Measurements from ENCODE around the gene FRS2. TPM values are rescaled to one million over a fixed set of nuclear protein-coding genes. Genes with fewer than 3 reads are reported as not detected.
"Not testable (repeated sequence)": the region's sequence is repeated elsewhere in the genome, so short reads cannot be mapped to it uniquely, and the experiment has no call there.

FRS2 gene
- polyA plus RNA-seq, 2 donors: 2.8 to 4.9 TPM

- not testable (repeated sequence) for H3K4me3 ChIP-seq (ENCODE audit: low read depth in 1 of 2, low read length in 2 of 2); H3K4me1 ChIP-seq (ENCODE audit: control insufficient read depth in 2 of 2, insufficient read depth in 2 of 2, low read length in 1 of 2); H3K9me3 ChIP-seq (ENCODE audit: control insufficient read depth in 2 of 2, insufficient read depth in 1 of 2, low read depth in 1 of 2, low read length in 1 of 2); H3K27ac ChIP-seq (ENCODE audit: low read depth in 2 of 2, low read length in 1 of 2); H3K27me3 ChIP-seq (ENCODE audit: control insufficient read depth in 1 of 2, insufficient read depth in 2 of 2, low read length in 2 of 2)
- 96 to 100% methylated on average over 5 of the region's 6 CpGs for WGBS, 2 donors
- peaks cover 6 to 12% of the 10 kb centered on the region in 2 donors for H3K36me3 ChIP-seq (ENCODE audit: control insufficient read depth in 2 of 2, insufficient read depth in 2 of 2, low read length in 1 of 2)
Observed at GRCh38 chr12:69603556-69603955, 133.4 kb downstream of the FRS2 start.

GRCh38 chr12:69604275-69604674 is 134.1 kb downstream of the FRS2 start:
- WGBS, 2 donors: 75 to 83% methylated on average over 2 of the region's 3 CpGs

DNA sequence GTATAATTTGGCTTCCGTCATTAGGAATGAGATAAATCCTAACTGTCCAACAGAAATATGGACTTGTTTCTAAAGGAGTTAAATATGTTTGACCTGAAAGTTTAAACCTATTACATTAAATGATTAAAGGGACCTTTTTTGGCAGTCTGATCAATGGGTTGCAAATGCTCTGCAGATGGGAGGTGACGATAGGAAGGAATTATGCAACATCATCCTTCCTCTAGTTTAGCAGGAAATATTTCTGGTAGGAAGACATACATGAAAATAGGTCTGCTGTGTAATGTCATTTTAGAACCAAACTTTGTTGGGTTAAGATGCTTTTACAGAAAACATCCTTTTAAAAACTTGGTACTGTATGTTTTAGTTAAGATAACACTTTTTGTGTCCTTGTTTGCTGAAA is 137.9 kb downstream of the FRS2 start:
- Histone ChIP-seq H3K36me3 (ENCODE audit: control insufficient read depth in 2 of 2, insufficient read depth in 2 of 2, low read length in 1 of 2) (peaks cover 0 to 2% of the 10 kb centered on the region in 2 donors), H3K27ac (ENCODE audit: low read depth in 2 of 2, low read length in 1 of 2) (no peak overlapping the region), H3K27me3 (ENCODE audit: control insufficient read depth in 1 of 2, insufficient read depth in 2 of 2, low read length in 2 of 2) (no peaks in the 10 kb centered on the region), H3K9me3 (ENCODE audit: control insufficient read depth in 2 of 2, insufficient read depth in 1 of 2, low read depth in 1 of 2, low read length in 1 of 2) (no peaks in the 10 kb centered on the region), H3K4me1 (ENCODE audit: control insufficient read depth in 2 of 2, insufficient read depth in 2 of 2, low read length in 1 of 2) (no peaks in the 10 kb centered on the region), H3K4me3 (ENCODE audit: low read depth in 1 of 2, low read length in 2 of 2) (no peak overlapping the region)
- WGBS, 2 donors: 58 to 63% methylated on average over 2 of the region's 2 CpGs

More at GRCh38 chr12:69604275-69604674, 134.1 kb downstream of the FRS2 start:
- not testable (repeated sequence) for H3K27ac ChIP-seq (ENCODE audit: low read depth in 2 of 2, low read length in 1 of 2); H3K4me3 ChIP-seq (ENCODE audit: low read depth in 1 of 2, low read length in 2 of 2); H3K27me3 ChIP-seq (ENCODE audit: control insufficient read depth in 1 of 2, insufficient read depth in 2 of 2, low read length in 2 of 2); H3K9me3 ChIP-seq (ENCODE audit: control insufficient read depth in 2 of 2, insufficient read depth in 1 of 2, low read depth in 1 of 2, low read length in 1 of 2); H3K4me1 ChIP-seq (ENCODE audit: control insufficient read depth in 2 of 2, insufficient read depth in 2 of 2, low read length in 1 of 2)
- peaks cover 6 to 12% of the 10 kb centered on the region in 2 donors for H3K36me3 ChIP-seq (ENCODE audit: control insufficient read depth in 2 of 2, insufficient read depth in 2 of 2, low read length in 1 of 2)

- WGBS, 2 donors: 90 to 93% methylated on average over 15 of the region's 15 CpGs
- no peaks in the 10 kb centered on the region for H3K27me3 ChIP-seq (ENCODE audit: control insufficient read depth in 1 of 2, insufficient read depth in 2 of 2, low read length in 2 of 2)
- no peak overlapping the region for H3K27ac ChIP-seq (ENCODE audit: low read depth in 2 of 2, low read length in 1 of 2)
- H3K36me3 ChIP-seq (ENCODE audit: control insufficient read depth in 2 of 2, insufficient read depth in 2 of 2, low read length in 1 of 2): no peaks in the 10 kb centered on the region
- H3K9me3 ChIP-seq (ENCODE audit: control insufficient read depth in 2 of 2, insufficient read depth in 1 of 2, low read depth in 1 of 2, low read length in 1 of 2): no peaks in the 10 kb centered on the region
- no peak overlapping the region for H3K4me3 ChIP-seq (ENCODE audit: low read depth in 1 of 2, low read length in 2 of 2)
- H3K4me1 ChIP-seq (ENCODE audit: control insufficient read depth in 2 of 2, insufficient read depth in 2 of 2, low read length in 1 of 2): no peaks in the 10 kb centered on the region
Observed at GRCh38 chr12:69610126-69610525, 139.9 kb downstream of the FRS2 start.

DNA sequence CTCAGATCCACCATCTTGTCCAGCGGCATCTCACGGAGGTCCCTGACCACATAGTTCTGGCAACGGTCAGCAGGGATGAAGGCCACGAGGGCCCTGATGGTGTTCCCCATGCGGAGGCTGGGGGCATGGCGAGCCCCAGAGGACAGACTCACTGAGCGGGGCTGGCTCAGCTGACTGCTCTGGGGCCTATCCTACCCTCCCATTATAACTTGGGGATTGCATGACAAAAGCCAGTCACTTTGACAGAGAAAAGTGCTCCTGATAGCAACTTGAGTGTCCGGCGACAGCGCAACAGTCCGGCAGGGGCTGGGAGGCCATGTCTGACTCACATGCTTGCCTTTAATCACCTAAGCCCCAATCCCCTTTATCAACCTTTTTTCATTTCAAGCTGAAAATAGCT is 140.5 kb downstream of the FRS2 start, which contains the start of gene LRRC10:
Gene LRRC10 (minus strand): TSS at position 179 of the 400 bp plus-strand sequence. CDS start 69 bp downstream, at position 110.
- H3K4me1 ChIP-seq (ENCODE audit: control insufficient read depth in 2 of 2, insufficient read depth in 2 of 2, low read length in 1 of 2): no peaks in the 10 kb centered on the region

DNA sequence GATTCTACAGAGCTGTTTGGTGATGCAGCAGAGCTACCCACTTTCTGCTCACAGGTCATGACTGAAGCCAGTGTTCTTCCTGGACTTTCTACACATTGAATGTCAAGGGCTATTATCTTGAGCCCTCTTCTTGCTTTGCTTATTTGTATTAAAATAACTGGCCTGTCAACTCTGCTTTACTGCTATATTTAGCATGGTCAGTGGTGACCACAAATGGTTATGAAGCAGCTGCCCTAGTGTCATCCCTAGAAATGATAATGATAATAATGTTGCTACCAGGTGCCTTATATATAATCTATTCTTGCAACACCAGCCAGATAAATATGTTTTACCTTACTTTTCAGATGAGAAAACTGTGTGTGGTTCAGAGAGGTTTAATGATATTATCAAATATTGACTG is 143.2 kb downstream of the FRS2 start:
- Histone ChIP-seq H3K9me3 (ENCODE audit: control insufficient read depth in 2 of 2, insufficient read depth in 1 of 2, low read depth in 1 of 2, low read length in 1 of 2) (no peaks in the 10 kb centered on the region), H3K4me3 (ENCODE audit: low read depth in 1 of 2, low read length in 2 of 2) (no peak overlapping the region), H3K36me3 (ENCODE audit: control insufficient read depth in 2 of 2, insufficient read depth in 2 of 2, low read length in 1 of 2) (no peaks in the 10 kb centered on the region), H3K27me3 (ENCODE audit: control insufficient read depth in 1 of 2, insufficient read depth in 2 of 2, low read length in 2 of 2) (no peaks in the 10 kb centered on the region), H3K27ac (ENCODE audit: low read depth in 2 of 2, low read length in 1 of 2) (no peak overlapping the region), H3K4me1 (ENCODE audit: control insufficient read depth in 2 of 2, insufficient read depth in 2 of 2, low read length in 1 of 2) (no peaks in the 10 kb centered on the region)

More for the DNA sequence above, 140.5 kb downstream of the FRS2 start, which contains the start of gene LRRC10:
- Histone ChIP-seq H3K4me3 (ENCODE audit: low read depth in 1 of 2, low read length in 2 of 2) (no peak within 1 kb of the TSS), H3K9me3 (ENCODE audit: control insufficient read depth in 2 of 2, insufficient read depth in 1 of 2, low read depth in 1 of 2, low read length in 1 of 2) (no peaks in the 10 kb centered on the region), H3K27ac (ENCODE audit: low read depth in 2 of 2, low read length in 1 of 2) (no peak within 1 kb of the TSS), H3K36me3 (ENCODE audit: control insufficient read depth in 2 of 2, insufficient read depth in 2 of 2, low read length in 1 of 2) (no peaks in the 10 kb centered on the region), H3K27me3 (ENCODE audit: control insufficient read depth in 1 of 2, insufficient read depth in 2 of 2, low read length in 2 of 2) (no peaks in the 10 kb centered on the region)
- WGBS, 2 donors: 94 to 97% methylated on average over 11 of the region's 11 CpGs

DNA sequence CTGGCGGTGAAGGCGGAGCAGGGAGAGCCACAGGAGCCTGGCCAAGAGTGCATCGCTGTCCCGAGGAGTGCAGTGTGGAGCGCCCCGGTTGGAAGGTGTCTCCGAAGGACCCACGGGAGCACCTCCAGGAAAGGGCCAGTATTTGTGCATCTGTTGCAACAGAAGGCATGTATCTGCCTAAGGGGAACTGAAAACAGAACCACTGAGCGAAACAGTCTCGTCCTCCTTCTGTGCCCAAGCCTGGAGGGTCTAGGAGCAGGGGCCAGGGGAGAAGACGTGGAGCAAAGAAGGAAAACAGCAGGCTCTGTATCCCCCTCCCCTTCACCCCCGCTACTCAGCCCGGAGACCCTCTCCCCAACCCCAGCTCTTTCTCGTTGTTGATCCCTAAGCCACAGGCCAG is 145.8 kb downstream of the FRS2 start:
- 81 to 82% methylated on average over 13 to 14 of the region's 14 CpGs for WGBS, 2 donors
- H3K9me3 ChIP-seq (ENCODE audit: control insufficient read depth in 2 of 2, insufficient read depth in 1 of 2, low read depth in 1 of 2, low read length in 1 of 2): no peaks in the 10 kb centered on the region
- H3K4me3 ChIP-seq (ENCODE audit: low read depth in 1 of 2, low read length in 2 of 2): no peak overlapping the region
- no peak overlapping the region for H3K27ac ChIP-seq (ENCODE audit: low read depth in 2 of 2, low read length in 1 of 2)
- H3K27me3 ChIP-seq (ENCODE audit: control insufficient read depth in 1 of 2, insufficient read depth in 2 of 2, low read length in 2 of 2): no peaks in the 10 kb centered on the region
- no peaks in the 10 kb centered on the region for H3K36me3 ChIP-seq (ENCODE audit: control insufficient read depth in 2 of 2, insufficient read depth in 2 of 2, low read length in 1 of 2)
- no peaks in the 10 kb centered on the region for H3K4me1 ChIP-seq (ENCODE audit: control insufficient read depth in 2 of 2, insufficient read depth in 2 of 2, low read length in 1 of 2)

DNA sequence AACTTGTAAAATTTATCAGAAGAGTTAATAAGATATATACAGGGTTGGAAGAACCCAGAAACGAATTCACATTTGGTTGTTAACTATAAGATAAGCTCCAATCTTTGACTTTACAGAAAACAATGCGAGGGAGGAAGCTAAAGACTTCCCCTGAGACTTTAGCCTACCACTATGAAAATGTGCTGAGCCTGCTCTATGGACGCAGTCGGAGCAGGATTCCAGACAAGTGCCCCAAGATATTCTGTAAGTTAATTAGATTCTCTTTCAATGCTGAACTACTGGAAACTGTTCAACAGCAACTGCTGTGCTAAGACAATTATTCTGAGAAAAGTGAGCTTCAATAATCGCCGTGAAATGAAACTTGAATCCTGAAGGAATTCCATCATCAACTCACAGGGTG is 148.9 kb downstream of the FRS2 start:
- no peak overlapping the region for H3K4me3 ChIP-seq (ENCODE audit: low read depth in 1 of 2, low read length in 2 of 2)
- H3K27ac ChIP-seq (ENCODE audit: low read depth in 2 of 2, low read length in 1 of 2): no peak overlapping the region
- WGBS, 2 donors: 71% methylated on average over 6 of the region's 6 CpGs

DNA sequence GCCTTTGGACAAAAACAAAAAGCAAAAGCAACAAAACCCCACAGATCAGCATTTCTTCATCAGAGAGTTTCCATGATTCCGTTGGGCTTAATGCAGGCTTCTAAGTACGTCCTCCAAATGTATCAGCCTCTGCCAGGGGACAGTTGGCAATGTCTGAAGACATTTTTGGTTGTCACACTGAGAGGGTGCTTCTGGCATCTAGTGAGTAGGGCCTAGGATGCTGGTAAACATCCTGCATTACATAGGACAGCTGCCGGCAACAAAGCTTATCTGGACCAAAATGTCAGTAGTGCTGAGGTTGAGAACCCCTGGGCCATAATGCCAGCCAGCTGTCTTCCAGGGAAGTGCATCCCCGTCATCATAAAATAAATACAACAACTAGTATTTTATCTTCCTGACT is 149.9 kb downstream of the FRS2 start:
- WGBS, 2 donors: 70 to 74% methylated on average over 4 of the region's 4 CpGs
- H3K4me3 ChIP-seq (ENCODE audit: low read depth in 1 of 2, low read length in 2 of 2): no peak overlapping the region
- no peak overlapping the region for H3K27ac ChIP-seq (ENCODE audit: low read depth in 2 of 2, low read length in 1 of 2)
- no peaks in the 10 kb centered on the region for H3K9me3 ChIP-seq (ENCODE audit: control insufficient read depth in 2 of 2, insufficient read depth in 1 of 2, low read depth in 1 of 2, low read length in 1 of 2)
- H3K27me3 ChIP-seq (ENCODE audit: control insufficient read depth in 1 of 2, insufficient read depth in 2 of 2, low read length in 2 of 2): no peaks in the 10 kb centered on the region
- H3K36me3 ChIP-seq (ENCODE audit: control insufficient read depth in 2 of 2, insufficient read depth in 2 of 2, low read length in 1 of 2): no peaks in the 10 kb centered on the region
- H3K4me1 ChIP-seq (ENCODE audit: control insufficient read depth in 2 of 2, insufficient read depth in 2 of 2, low read length in 1 of 2): no peaks in the 10 kb centered on the region

More for the DNA sequence above, 148.9 kb downstream of the FRS2 start:
- H3K4me1 ChIP-seq (ENCODE audit: control insufficient read depth in 2 of 2, insufficient read depth in 2 of 2, low read length in 1 of 2): no peaks in the 10 kb centered on the region
- H3K27me3 ChIP-seq (ENCODE audit: control insufficient read depth in 1 of 2, insufficient read depth in 2 of 2, low read length in 2 of 2): no peaks in the 10 kb centered on the region
- H3K36me3 ChIP-seq (ENCODE audit: control insufficient read depth in 2 of 2, insufficient read depth in 2 of 2, low read length in 1 of 2): no peaks in the 10 kb centered on the region
- H3K9me3 ChIP-seq (ENCODE audit: control insufficient read depth in 2 of 2, insufficient read depth in 1 of 2, low read depth in 1 of 2, low read length in 1 of 2): no peaks in the 10 kb centered on the region

GRCh38 chr12:69620921-69621320 is 150.7 kb downstream of the FRS2 start:
- Histone ChIP-seq H3K4me3 (ENCODE audit: low read depth in 1 of 2, low read length in 2 of 2) (no peak overlapping the region), H3K27ac (ENCODE audit: low read depth in 2 of 2, low read length in 1 of 2) (no peak overlapping the region), H3K27me3 (ENCODE audit: control insufficient read depth in 1 of 2, insufficient read depth in 2 of 2, low read length in 2 of 2) (no peaks in the 10 kb centered on the region), H3K9me3 (ENCODE audit: control insufficient read depth in 2 of 2, insufficient read depth in 1 of 2, low read depth in 1 of 2, low read length in 1 of 2) (no peaks in the 10 kb centered on the region), H3K4me1 (ENCODE audit: control insufficient read depth in 2 of 2, insufficient read depth in 2 of 2, low read length in 1 of 2) (no peaks in the 10 kb centered on the region), H3K36me3 (ENCODE audit: control insufficient read depth in 2 of 2, insufficient read depth in 2 of 2, low read length in 1 of 2) (no peaks in the 10 kb centered on the region)
- 74 to 84% methylated on average over 2 of the region's 2 CpGs for WGBS, 2 donors
